ENCODE results near the gene ATG2A.

- TF ChIP-seq, protein P1, sequence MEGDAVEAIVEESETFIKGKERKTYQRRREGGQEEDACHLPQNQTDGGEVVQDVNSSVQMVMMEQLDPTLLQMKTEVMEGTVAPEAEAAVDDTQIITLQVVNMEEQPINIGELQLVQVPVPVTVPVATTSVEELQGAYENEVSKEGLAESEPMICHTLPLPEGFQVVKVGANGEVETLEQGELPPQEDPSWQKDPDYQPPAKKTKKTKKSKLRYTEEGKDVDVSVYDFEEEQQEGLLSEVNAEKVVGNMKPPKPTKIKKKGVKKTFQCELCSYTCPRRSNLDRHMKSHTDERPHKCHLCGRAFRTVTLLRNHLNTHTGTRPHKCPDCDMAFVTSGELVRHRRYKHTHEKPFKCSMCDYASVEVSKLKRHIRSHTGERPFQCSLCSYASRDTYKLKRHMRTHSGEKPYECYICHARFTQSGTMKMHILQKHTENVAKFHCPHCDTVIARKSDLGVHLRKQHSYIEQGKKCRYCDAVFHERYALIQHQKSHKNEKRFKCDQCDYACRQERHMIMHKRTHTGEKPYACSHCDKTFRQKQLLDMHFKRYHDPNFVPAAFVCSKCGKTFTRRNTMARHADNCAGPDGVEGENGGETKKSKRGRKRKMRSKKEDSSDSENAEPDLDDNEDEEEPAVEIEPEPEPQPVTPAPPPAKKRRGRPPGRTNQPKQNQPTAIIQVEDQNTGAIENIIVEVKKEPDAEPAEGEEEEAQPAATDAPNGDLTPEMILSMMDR (IDR thresholded peaks at IDR 0.05 in 2 of 3, conservative IDR thresholded peaks at IDR 0.05 in 1 of 3; ENCODE audit: insufficient read depth in 2 of 3, low read depth in 1 of 3, low read length in 3 of 3) = 0 out of 6 replicates have a peak, but pooled peaks of 1 of the 3 experiments have one; percentile 0
- TF ChIP-seq EZH2 (IDR thresholded peaks at IDR 0.05; ENCODE audit: borderline replicate concordance, low read depth, low read length) = no peak
- TF ChIP-seq, protein P2, sequence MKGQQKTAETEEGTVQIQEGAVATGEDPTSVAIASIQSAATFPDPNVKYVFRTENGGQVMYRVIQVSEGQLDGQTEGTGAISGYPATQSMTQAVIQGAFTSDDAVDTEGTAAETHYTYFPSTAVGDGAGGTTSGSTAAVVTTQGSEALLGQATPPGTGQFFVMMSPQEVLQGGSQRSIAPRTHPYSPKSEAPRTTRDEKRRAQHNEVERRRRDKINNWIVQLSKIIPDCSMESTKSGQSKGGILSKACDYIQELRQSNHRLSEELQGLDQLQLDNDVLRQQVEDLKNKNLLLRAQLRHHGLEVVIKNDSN (CRISPR knock-in tag; IDR thresholded peaks at IDR 0.05) = no peak
- TF ChIP-seq, protein P3, sequence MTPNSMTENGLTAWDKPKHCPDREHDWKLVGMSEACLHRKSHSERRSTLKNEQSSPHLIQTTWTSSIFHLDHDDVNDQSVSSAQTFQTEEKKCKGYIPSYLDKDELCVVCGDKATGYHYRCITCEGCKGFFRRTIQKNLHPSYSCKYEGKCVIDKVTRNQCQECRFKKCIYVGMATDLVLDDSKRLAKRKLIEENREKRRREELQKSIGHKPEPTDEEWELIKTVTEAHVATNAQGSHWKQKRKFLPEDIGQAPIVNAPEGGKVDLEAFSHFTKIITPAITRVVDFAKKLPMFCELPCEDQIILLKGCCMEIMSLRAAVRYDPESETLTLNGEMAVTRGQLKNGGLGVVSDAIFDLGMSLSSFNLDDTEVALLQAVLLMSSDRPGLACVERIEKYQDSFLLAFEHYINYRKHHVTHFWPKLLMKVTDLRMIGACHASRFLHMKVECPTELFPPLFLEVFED (CRISPR knock-in tag; conservative IDR thresholded peaks at IDR 0.05) = no peak
- no peak for TF ChIP-seq U2AF2 (optimal IDR thresholded peaks at IDR 0.05; ENCODE audit: low read depth, low read length)
- TF ChIP-seq ELF4 (CRISPR knock-in tag; IDR thresholded peaks at IDR 0.05) = no peak
- TF ChIP-seq, protein P4, sequence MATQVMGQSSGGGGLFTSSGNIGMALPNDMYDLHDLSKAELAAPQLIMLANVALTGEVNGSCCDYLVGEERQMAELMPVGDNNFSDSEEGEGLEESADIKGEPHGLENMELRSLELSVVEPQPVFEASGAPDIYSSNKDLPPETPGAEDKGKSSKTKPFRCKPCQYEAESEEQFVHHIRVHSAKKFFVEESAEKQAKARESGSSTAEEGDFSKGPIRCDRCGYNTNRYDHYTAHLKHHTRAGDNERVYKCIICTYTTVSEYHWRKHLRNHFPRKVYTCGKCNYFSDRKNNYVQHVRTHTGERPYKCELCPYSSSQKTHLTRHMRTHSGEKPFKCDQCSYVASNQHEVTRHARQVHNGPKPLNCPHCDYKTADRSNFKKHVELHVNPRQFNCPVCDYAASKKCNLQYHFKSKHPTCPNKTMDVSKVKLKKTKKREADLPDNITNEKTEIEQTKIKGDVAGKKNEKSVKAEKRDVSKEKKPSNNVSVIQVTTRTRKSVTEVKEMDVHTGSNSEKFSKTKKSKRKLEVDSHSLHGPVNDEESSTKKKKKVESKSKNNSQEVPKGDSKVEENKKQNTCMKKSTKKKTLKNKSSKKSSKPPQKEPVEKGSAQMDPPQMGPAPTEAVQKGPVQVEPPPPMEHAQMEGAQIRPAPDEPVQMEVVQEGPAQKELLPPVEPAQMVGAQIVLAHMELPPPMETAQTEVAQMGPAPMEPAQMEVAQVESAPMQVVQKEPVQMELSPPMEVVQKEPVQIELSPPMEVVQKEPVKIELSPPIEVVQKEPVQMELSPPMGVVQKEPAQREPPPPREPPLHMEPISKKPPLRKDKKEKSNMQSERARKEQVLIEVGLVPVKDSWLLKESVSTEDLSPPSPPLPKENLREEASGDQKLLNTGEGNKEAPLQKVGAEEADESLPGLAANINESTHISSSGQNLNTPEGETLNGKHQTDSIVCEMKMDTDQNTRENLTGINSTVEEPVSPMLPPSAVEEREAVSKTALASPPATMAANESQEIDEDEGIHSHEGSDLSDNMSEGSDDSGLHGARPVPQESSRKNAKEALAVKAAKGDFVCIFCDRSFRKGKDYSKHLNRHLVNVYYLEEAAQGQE (IDR thresholded peaks at IDR 0.05; ENCODE audit: borderline replicate concordance) = no peak
- TF ChIP-seq, protein P4 (CRISPR knock-in tag; IDR thresholded peaks at IDR 0.05; ENCODE audit: low read depth) = 0 out of 2 replicates have a peak, but pooled peaks have one; percentile 64
- no peak for TF ChIP-seq TAF1 (IDR thresholded peaks at IDR 0.05; ENCODE audit: control insufficient read depth, extremely low read depth, insufficient read depth, low read length, severe bottlenecking)
Measured at GRCh38 chr11:64878223-64878493, 38.9 kb downstream of the ATG2A start.

Data from K562 (cell line).